ENCODE data around the gene SLC7A10. TPM values are rescaled to one million over a fixed set of nuclear protein-coding genes. Genes with fewer than 3 reads are reported as not detected.

The SLC7A10 gene
- total RNA-seq, 1 donor from 2014 or later: not detected

DNA sequence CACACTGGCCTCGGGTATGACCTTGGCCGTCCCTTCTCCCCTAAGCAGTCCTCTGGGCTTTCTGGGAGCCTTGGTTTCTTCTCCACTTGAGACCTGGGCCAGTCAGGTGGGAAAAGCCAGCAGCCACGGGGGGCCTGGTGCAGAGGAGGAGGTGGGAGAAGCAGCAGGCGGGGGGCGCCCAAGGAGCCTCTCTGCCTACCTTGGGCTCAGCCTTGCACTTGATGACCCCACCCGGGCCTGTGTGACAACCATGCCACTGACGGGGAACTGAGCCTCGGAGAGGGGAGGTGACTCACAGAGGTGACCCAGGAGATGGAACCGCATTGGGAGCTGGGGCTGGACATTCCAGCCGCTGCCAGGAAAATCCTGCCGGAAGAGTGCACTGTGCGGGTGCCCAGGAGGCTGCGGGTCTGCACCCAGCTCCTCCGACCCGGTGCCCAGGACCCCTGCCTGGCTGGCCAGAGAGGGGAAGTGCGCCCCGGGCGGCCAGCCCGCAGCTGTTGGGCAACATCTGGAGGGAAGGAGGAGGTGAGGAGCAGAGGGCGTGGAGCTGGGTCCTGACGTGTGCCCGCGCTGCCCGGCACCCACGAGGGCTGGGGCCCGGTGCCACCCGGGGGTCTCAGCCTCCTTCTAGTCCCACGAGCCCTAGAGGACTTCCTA is 23.4 kb upstream of the SLC7A10 start:
- Histone ChIP-seq H3K27ac (no peak overlapping the region), H3K4me3 (no peak overlapping the region), H3K27me3 (no peaks in the 10 kb centered on the region), H3K4me1 (no peaks in the 10 kb centered on the region), H3K36me3 (no peaks in the 10 kb centered on the region), H3K9me3 (peaks cover 0 to 5% of the 10 kb centered on the region in 2 donors)
- intact Hi-C loops (cut with DNase I): no loop called here
- DNase-seq (ENCODE audit: low spot score in 2 of 2): no peak
- TF ChIP-seq, protein P1, sequence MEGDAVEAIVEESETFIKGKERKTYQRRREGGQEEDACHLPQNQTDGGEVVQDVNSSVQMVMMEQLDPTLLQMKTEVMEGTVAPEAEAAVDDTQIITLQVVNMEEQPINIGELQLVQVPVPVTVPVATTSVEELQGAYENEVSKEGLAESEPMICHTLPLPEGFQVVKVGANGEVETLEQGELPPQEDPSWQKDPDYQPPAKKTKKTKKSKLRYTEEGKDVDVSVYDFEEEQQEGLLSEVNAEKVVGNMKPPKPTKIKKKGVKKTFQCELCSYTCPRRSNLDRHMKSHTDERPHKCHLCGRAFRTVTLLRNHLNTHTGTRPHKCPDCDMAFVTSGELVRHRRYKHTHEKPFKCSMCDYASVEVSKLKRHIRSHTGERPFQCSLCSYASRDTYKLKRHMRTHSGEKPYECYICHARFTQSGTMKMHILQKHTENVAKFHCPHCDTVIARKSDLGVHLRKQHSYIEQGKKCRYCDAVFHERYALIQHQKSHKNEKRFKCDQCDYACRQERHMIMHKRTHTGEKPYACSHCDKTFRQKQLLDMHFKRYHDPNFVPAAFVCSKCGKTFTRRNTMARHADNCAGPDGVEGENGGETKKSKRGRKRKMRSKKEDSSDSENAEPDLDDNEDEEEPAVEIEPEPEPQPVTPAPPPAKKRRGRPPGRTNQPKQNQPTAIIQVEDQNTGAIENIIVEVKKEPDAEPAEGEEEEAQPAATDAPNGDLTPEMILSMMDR (IDR thresholded peaks at IDR 0.05): no peak

DNA sequence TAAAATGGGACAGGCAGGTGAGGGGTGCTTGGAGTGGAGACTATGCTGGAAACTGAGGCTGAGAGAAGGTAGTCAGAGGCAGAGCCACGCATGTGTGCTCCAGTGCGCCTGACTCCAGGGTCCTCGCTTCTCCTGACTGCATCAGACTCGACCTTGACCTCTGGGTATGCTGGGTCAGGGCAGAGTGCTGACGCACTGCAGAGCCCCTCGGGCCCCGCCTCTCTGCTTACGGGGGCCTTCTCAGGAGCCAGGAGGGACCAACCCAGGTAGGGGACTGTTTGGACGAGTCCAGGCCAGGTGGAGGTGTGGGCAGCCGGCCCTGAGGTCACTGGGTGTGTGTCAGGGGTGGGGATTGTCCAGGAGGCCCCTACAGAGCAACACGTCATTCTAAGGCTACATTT is 22.9 kb upstream of the SLC7A10 start:
- no peaks in the 10 kb centered on the region for H3K27me3 ChIP-seq
- no peaks in the 10 kb centered on the region for H3K4me1 ChIP-seq
- DNase-seq (ENCODE audit: low spot score in 2 of 2): no peak
- intact Hi-C loops (cut with DNase I): no loop called here
- peaks cover 0 to 5% of the 10 kb centered on the region in 2 donors for H3K9me3 ChIP-seq
- TF ChIP-seq, protein P1 (IDR thresholded peaks at IDR 0.05): no peak
- no peak overlapping the region for H3K27ac ChIP-seq
- no peak overlapping the region for H3K4me3 ChIP-seq
- no peaks in the 10 kb centered on the region for H3K36me3 ChIP-seq

DNA sequence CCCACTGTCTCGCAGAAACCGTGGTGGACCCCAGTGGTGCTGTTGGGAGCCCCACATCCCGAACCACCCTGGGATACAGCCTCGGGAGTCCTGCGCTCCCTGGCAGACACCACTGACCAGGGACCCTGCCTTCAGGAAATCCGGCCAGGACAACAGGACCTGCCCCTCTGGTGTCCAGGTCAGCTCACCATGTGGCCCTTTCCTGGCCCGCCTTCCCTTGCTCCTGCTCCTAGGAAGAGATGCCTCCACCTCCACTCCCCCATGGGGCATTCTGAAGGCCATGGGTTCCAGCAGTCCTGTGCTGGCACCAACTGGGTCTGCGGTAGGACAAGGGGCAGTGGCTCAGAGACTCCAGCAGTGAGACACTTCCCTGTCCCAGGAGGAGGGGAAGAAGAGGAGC is 22.5 kb upstream of the SLC7A10 start:
- Histone ChIP-seq H3K36me3 (no peaks in the 10 kb centered on the region), H3K27ac (no peak overlapping the region), H3K27me3 (no peaks in the 10 kb centered on the region), H3K9me3 (peaks cover 0 to 5% of the 10 kb centered on the region in 2 donors), H3K4me1 (no peaks in the 10 kb centered on the region), H3K4me3 (no peak overlapping the region)
- intact Hi-C loops (cut with DNase I): no loop called here
- TF ChIP-seq, protein P1 (IDR thresholded peaks at IDR 0.05): no peak
- no peak for DNase-seq (ENCODE audit: low spot score in 2 of 2)

DNA sequence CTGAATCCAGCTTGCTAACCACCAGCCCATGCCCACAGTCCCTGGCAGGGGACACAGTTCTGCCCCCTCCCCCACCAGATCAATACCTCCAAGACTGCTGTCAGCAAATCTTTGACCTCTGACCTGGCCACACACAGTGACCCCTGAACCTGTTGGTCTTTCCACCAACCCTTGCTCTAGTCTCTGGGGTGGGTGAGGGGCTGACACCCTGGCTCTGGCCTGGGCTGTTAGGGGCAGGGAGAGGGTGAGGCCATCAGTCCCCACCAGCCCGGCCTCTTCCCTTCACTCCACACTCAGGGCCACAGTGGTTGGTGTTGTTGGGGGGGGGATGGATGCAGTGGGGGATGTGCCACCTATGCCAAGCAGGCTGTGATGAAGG is 21.8 kb upstream of the SLC7A10 start:
- no peak overlapping the region for H3K27ac ChIP-seq
- H3K36me3 ChIP-seq: no peaks in the 10 kb centered on the region
- H3K4me3 ChIP-seq: no peak overlapping the region
- peaks cover 0 to 5% of the 10 kb centered on the region in 2 donors for H3K9me3 ChIP-seq
- no peak for DNase-seq (ENCODE audit: low spot score in 2 of 2)
- TF ChIP-seq, protein P1 (IDR thresholded peaks at IDR 0.05): no peak
- no peaks in the 10 kb centered on the region for H3K4me1 ChIP-seq
- no peaks in the 10 kb centered on the region for H3K27me3 ChIP-seq
- intact Hi-C loops (cut with DNase I): no loop called here

DNA sequence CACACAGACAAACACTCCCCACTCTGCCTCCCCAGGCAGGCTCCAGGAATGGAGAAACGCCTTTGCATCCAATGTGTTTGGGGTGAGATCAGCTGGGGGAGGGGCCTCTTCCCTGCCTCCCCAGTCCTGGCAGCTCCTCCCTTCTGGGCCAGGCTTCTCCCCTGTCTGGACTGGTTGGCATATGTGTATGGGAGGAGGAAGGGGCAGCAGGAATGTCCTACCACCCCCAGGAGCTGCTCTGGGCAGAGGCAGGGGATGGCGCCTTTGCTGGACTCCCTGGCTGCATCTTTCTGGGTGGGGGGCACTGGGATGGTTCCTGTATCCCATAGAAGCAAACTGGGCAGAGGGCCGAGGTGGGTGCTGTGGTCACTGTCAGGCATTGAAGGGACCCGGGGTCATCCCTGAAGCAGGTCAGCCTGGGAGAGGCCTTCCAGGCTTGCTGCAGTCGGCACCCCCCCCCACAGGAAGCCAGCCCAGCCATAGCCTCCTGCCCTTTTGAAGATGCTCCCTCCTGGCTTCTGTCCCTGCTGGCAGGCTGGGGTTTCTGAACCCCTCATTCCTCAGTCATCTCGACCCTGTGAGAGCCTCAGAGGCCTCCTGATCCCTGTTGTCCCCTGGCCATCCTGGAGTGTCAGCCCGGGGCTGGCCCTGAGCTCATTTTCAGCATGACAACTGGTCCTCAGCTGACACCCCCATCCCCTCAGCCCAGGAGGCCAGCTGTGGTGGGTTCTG is 21.2 kb upstream of the SLC7A10 start:
- Histone ChIP-seq H3K36me3 (no peaks in the 10 kb centered on the region), H3K4me1 (no peaks in the 10 kb centered on the region), H3K9me3 (peaks cover 0 to 5% of the 10 kb centered on the region in 2 donors), H3K27ac (no peak overlapping the region), H3K27me3 (no peaks in the 10 kb centered on the region), H3K4me3 (no peak overlapping the region)
- intact Hi-C loops (cut with DNase I): no loop called here
- no peak for DNase-seq (ENCODE audit: low spot score in 2 of 2)
- TF ChIP-seq, protein P1 (IDR thresholded peaks at IDR 0.05): no peak

Measured in ascending aorta (tissue), 2 donors.